GM18498 (cell line): ENCODE data around the gene SLC12A6.

Experiments used
- ATAC-seq: cut with Tn5 transposase; IDR thresholded peaks from one replicate; pipeline ENCODE4 v1.9.1; 2021; ENCODE audit warnings: mild to moderate bottlenecking, moderate library complexity; ENCODE audit not compliant: unreplicated experiment

SLC12A6 gene

GRCh38 chr15:34332553-34333120 lies 4.9 kb downstream of the SLC12A6 start:
- no peak for ATAC-seq

GRCh38 chr15:34331809-34332208 lies 5.8 kb downstream of the SLC12A6 start:
- no peak for ATAC-seq

- no peak for ATAC-seq
Observed at GRCh38 chr15:34330279-34330678, 7.3 kb downstream of the SLC12A6 start.

GRCh38 chr15:34329006-34329405 lies 8.6 kb downstream of the SLC12A6 start:
- no peak for ATAC-seq

GRCh38 chr15:34327906-34328305 lies 9.7 kb downstream of the SLC12A6 start:
- no peak for ATAC-seq

- ATAC-seq: no peak
Observed at GRCh38 chr15:34325368-34325767, 12.2 kb downstream of the SLC12A6 start.

GRCh38 chr15:34324933-34325332 lies 12.6 kb downstream of the SLC12A6 start:
- ATAC-seq: no peak

- ATAC-seq: no peak
Observed at GRCh38 chr15:34323217-34323616, 14.4 kb downstream of the SLC12A6 start.

- peak; percentile 77 for ATAC-seq
Observed at GRCh38 chr15:34318277-34319079, 19.1 kb downstream of the SLC12A6 start.

GRCh38 chr15:34314491-34315490 lies 22.8 kb downstream of the SLC12A6 start:
- no peak for ATAC-seq

GRCh38 chr15:34311563-34311962 lies 26.0 kb downstream of the SLC12A6 start:
- ATAC-seq: no peak

- no peak for ATAC-seq
Observed at GRCh38 chr15:34304613-34305012, 33.0 kb downstream of the SLC12A6 start.

- no peak for ATAC-seq
Observed at GRCh38 chr15:34301058-34301457, 36.5 kb downstream of the SLC12A6 start.

- ATAC-seq: no peak
Observed at GRCh38 chr15:34297059-34297458, 40.5 kb downstream of the SLC12A6 start.

- no peak for ATAC-seq
Observed at GRCh38 chr15:34292621-34293020, 45.0 kb downstream of the SLC12A6 start.

- ATAC-seq: no peak
Observed at GRCh38 chr15:34284937-34285336, 52.6 kb downstream of the SLC12A6 start.

GRCh38 chr15:34282384-34282783 lies 55.2 kb downstream of the SLC12A6 start:
- ATAC-seq: no peak

- ATAC-seq: no peak
Observed at GRCh38 chr15:34280193-34280592, 57.4 kb downstream of the SLC12A6 start.

GRCh38 chr15:34279368-34279767 lies 58.2 kb downstream of the SLC12A6 start:
- no peak for ATAC-seq

- ATAC-seq: no peak
Observed at GRCh38 chr15:34275721-34276120, 61.9 kb downstream of the SLC12A6 start.

GRCh38 chr15:34275154-34275553 lies 62.4 kb downstream of the SLC12A6 start:
- ATAC-seq: no peak
